ENCODE measurements around the gene GUCD1. TPM values are rescaled to one million over a fixed set of nuclear protein-coding genes. Genes with fewer than 3 reads are reported as not detected.
A peak's percentile ranks its signal among the peaks of the same experiment; 100 is the strongest.

Gene GUCD1
- total and polyA plus RNA-seq, 2 of the 13 experiments (the other 11 are each of a cell fraction or from before 2014, with no cell fraction given), result 128 to 245 TPM

DNA sequence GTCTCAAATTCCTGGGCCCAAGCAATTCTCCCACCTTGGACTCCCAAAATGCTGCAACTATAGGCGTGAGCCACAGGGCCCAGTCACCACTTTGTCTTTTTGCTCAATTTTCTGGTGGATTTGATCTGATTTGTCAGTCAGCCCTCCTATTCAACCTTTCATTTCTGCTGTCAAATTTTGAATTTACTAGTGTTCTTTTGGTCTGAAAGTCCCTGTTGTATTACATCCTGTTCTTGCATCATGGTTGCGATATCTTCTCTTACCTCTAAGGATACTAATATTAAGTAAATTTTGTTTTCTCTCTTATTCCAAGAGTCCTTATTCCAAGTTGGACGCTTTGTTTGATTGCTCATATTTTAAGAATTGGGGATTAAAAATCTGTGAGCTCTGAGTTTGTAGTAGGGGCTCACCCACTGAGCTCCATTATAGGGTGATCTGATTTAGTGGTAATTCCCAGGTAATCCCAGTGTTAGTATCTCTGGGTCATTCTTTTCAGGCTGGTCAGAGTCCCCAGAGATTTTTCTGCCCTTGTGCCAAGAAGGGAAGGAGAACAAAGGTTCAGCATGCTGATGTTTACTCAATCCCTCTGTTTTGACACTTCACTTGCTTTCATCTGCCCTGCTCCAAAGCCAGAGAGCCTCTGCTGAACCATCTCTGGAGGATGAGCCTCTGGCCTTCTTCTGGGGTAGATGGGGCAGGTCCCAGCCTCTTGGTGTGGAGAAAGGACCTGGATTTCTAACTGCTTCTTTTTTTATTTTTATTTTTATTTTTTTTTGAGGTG lies 49.8 kb downstream of the GUCD1 start (continued):
- TF ChIP-seq, protein P1, sequence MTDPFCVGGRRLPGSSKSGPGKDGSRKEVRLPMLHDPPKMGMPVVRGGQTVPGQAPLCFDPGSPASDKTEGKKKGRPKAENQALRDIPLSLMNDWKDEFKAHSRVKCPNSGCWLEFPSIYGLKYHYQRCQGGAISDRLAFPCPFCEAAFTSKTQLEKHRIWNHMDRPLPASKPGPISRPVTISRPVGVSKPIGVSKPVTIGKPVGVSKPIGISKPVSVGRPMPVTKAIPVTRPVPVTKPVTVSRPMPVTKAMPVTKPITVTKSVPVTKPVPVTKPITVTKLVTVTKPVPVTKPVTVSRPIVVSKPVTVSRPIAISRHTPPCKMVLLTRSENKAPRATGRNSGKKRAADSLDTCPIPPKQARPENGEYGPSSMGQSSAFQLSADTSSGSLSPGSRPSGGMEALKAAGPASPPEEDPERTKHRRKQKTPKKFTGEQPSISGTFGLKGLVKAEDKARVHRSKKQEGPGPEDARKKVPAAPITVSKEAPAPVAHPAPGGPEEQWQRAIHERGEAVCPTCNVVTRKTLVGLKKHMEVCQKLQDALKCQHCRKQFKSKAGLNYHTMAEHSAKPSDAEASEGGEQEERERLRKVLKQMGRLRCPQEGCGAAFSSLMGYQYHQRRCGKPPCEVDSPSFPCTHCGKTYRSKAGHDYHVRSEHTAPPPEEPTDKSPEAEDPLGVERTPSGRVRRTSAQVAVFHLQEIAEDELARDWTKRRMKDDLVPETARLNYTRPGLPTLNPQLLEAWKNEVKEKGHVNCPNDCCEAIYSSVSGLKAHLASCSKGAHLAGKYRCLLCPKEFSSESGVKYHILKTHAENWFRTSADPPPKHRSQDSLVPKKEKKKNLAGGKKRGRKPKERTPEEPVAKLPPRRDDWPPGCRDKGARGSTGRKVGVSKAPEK (CRISPR knock-in tag; IDR thresholded peaks at IDR 0.05; ENCODE audit: borderline replicate concordance), result no peak
- TF ChIP-seq, protein P2, sequence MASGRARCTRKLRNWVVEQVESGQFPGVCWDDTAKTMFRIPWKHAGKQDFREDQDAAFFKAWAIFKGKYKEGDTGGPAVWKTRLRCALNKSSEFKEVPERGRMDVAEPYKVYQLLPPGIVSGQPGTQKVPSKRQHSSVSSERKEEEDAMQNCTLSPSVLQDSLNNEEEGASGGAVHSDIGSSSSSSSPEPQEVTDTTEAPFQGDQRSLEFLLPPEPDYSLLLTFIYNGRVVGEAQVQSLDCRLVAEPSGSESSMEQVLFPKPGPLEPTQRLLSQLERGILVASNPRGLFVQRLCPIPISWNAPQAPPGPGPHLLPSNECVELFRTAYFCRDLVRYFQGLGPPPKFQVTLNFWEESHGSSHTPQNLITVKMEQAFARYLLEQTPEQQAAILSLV (CRISPR knock-in tag; IDR thresholded peaks at IDR 0.05; ENCODE audit: borderline replicate concordance), result no peak
- TF ChIP-seq ZNF776 (CRISPR knock-in tag; IDR thresholded peaks at IDR 0.05) (no peak), ELK4 (CRISPR knock-in tag; IDR thresholded peaks at IDR 0.05; ENCODE audit: borderline replicate concordance) (no peak), ATF2 (CRISPR knock-in tag; IDR thresholded peaks at IDR 0.05) (0 out of 2 replicates have a peak, but pooled peaks have one; percentile 38), ZNF335 (CRISPR knock-in tag; IDR thresholded peaks at IDR 0.05) (no peak), ZNF605 (CRISPR knock-in tag; IDR thresholded peaks at IDR 0.05) (no peak), ZSCAN20 (CRISPR knock-in tag; IDR thresholded peaks at IDR 0.05; ENCODE audit: borderline replicate concordance) (no peak), ZFP37 (CRISPR knock-in tag; IDR thresholded peaks at IDR 0.05; ENCODE audit: borderline replicate concordance) (0 out of 2 replicates have a peak, but pooled peaks have one; percentile 15), TEAD2 (CRISPR knock-in tag; IDR thresholded peaks at IDR 0.05) (no peak), ZFP36 (IDR thresholded peaks at IDR 0.05; ENCODE audit: borderline replicate concordance, low read depth, low read length, partially characterized antibody) (no peak), HIVEP1 (CRISPR knock-in tag; IDR thresholded peaks at IDR 0.05) (no peak), MAX (IDR thresholded peaks at IDR 0.05) (peak; percentile 52), KLF6 (CRISPR knock-in tag; IDR thresholded peaks at IDR 0.05) (0 out of 2 replicates have a peak, but pooled peaks have one; percentile 30), ZNF883 (CRISPR knock-in tag; IDR thresholded peaks at IDR 0.05; ENCODE audit: not compliant biosample characterization) (no peak), DR1 (CRISPR knock-in tag; IDR thresholded peaks at IDR 0.05) (no peak), SAP130 (CRISPR knock-in tag; IDR thresholded peaks at IDR 0.05; ENCODE audit: low read depth) (peak; percentile 84)
- TF ChIP-seq, protein P3, sequence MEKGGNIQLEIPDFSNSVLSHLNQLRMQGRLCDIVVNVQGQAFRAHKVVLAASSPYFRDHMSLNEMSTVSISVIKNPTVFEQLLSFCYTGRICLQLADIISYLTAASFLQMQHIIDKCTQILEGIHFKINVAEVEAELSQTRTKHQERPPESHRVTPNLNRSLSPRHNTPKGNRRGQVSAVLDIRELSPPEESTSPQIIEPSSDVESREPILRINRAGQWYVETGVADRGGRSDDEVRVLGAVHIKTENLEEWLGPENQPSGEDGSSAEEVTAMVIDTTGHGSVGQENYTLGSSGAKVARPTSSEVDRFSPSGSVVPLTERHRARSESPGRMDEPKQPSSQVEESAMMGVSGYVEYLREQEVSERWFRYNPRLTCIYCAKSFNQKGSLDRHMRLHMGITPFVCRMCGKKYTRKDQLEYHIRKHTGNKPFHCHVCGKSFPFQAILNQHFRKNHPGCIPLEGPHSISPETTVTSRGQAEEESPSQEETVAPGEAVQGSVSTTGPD (CRISPR knock-in tag; IDR thresholded peaks at IDR 0.05), result no peak
- TF ChIP-seq, protein P4, sequence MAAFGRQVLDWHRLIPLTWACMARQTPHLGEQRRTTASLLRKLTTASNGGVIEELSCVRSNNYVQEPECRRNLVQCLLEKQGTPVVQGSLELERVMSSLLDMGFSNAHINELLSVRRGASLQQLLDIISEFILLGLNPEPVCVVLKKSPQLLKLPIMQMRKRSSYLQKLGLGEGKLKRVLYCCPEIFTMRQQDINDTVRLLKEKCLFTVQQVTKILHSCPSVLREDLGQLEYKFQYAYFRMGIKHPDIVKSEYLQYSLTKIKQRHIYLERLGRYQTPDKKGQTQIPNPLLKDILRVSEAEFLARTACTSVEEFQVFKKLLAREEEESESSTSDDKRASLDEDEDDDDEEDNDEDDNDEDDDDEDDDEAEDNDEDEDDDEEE (CRISPR knock-in tag; IDR thresholded peaks at IDR 0.05), result no peak
